Endothelial cell of umbilical vein (primary cell): ENCODE measurements around the gene ST3GAL5. TPM values are rescaled to one million over a fixed set of nuclear protein-coding genes. Genes with fewer than 3 reads are reported as not detected.

ENCODE experiments used
- BruUV-seq: library from RNA; stranded (reverse); fragments of 400-500 nt; replicated peaks from 2 replicates; lab custom pipeline; 2021; lab: Mats Ljungman, UMichigan
- CTCF ChIA-PET: fragments of 300-600, 350-600 bp; sonication (Branson Sonifier 250); formaldehyde crosslinking; loops from one replicate; lab custom pipeline; 2021; ENCODE audit warnings: antibody characterized with exemption, inconsistent platforms; lab: Charles Lee
- POLR2A ChIA-PET: fragments of 300-600, 350-600 bp; sonication (Branson Sonifier 250); formaldehyde crosslinking; loops from one replicate; lab custom pipeline; 2021; ENCODE audit warnings: antibody characterized with exemption, inconsistent platforms; lab: Charles Lee
- DNase-seq: peaks from one replicate; pipeline ENCODE4 v3.0.0-alpha.2; 2011; ENCODE audit warnings: low read depth, low spot score
- FAIRE-seq: peaks from 2 replicates; lab custom pipeline; 2011; peaks lifted over from hg19 to GRCh38; lab: Jason Lieb, UNC
- H2AFZ ChIP-seq: 2 replicates; pipeline ENCODE4 v1.6.0; 2012; ENCODE audit warnings: low read depth, low read length, control low read depth, inconsistent platforms
- H3K27ac ChIP-seq: 2 replicates; pipeline ENCODE4 v1.5.1; 2011; ENCODE audit warnings: low read depth, mild to moderate bottlenecking, control low read depth, low read length, moderate library complexity; ENCODE audit not compliant: insufficient read depth
- H3K27me3 ChIP-seq, 2 experiments: 2 replicates each; pipeline versions ENCODE4 v1.6.0 to v1.6.1; 2011; ENCODE audit warnings: low read length in 2 of 2, mixed read lengths in 1 of 2; ENCODE audit not compliant: control insufficient read depth in 2 of 2, insufficient read depth in 2 of 2
- H3K36me3 ChIP-seq, 2 experiments: 2 replicates in 1 of 2; 3 replicates in 1 of 2; pipeline ENCODE4 v1.5.1; 2011; ENCODE audit warnings: low read length in 2 of 2, mild to moderate bottlenecking in 1 of 2, moderate library complexity in 1 of 2; ENCODE audit not compliant: control insufficient read depth in 2 of 2, insufficient read depth in 2 of 2; ENCODE audit errors: extremely low read depth in 1 of 2
- H3K4me1 ChIP-seq: 3 replicates; pipeline ENCODE4 v1.5.1; 2011; ENCODE audit warnings: mild to moderate bottlenecking, low read length; ENCODE audit not compliant: control insufficient read depth, insufficient read depth; ENCODE audit errors: extremely low read depth
- H3K4me2 ChIP-seq: 2 replicates; pipeline ENCODE4 v1.6.1; 2011; ENCODE audit warnings: low read length, control low read depth, mixed read lengths; ENCODE audit not compliant: insufficient read depth
- H3K4me3 ChIP-seq, 3 experiments: fragments of 200-600 bp in 1 of 3; sonication (generic), shearing (Covaris generic) in 1 of 3; replicated peaks in 1 of 3; 2 replicates each; pipeline ENCODE4 v1.5.1; 2011 to 2016; ENCODE audit warnings: control low read depth in 3 of 3, low read length in 3 of 3, mild to moderate bottlenecking in 2 of 3, inconsistent platforms in 1 of 3, low read depth in 1 of 3, moderate library complexity in 1 of 3; ENCODE audit not compliant: insufficient read depth in 1 of 3
- H3K79me2 ChIP-seq: 2 replicates; pipeline ENCODE4 v1.6.0; 2012; ENCODE audit warnings: low read length, inconsistent platforms; ENCODE audit not compliant: control insufficient read depth, insufficient read depth
- H3K9ac ChIP-seq: replicated peaks from 2 replicates; pipeline ENCODE3; 2011; ENCODE audit warnings: low read length, control low read depth; ENCODE audit not compliant: insufficient read depth; ENCODE audit errors: extremely low read depth
- H3K9me1 ChIP-seq: replicated peaks from 3 replicates; pipeline ENCODE4 v1.6.0; 2011; ENCODE audit warnings: mild to moderate bottlenecking, low read length; ENCODE audit not compliant: control insufficient read depth, insufficient read depth; ENCODE audit errors: extremely low read depth
- H3K9me3 ChIP-seq: replicated peaks from 2 replicates; pipeline ENCODE4 v1.5.1; 2012; ENCODE audit warnings: low read length, inconsistent platforms; ENCODE audit not compliant: control insufficient read depth, insufficient read depth
- H4K20me1 ChIP-seq: replicated peaks from 2 replicates; pipeline ENCODE3; 2011; ENCODE audit warnings: mild to moderate bottlenecking, low read length; ENCODE audit not compliant: control insufficient read depth, insufficient read depth; ENCODE audit errors: extremely low read depth
- EZH2 ChIP-seq: IDR thresholded peaks from 2 replicates; pipeline ENCODE4 v1.6.1; 2012; ENCODE audit warnings: borderline replicate concordance, low read depth, mild to moderate bottlenecking, moderate library complexity, low read length, inconsistent platforms; ENCODE audit not compliant: severe bottlenecking
- FOS ChIP-seq: IDR thresholded peaks from 2 replicates; pipeline ENCODE4 v1.6.1; 2011; ENCODE audit warnings: mild to moderate bottlenecking, low read length, moderate library complexity, borderline replicate concordance; ENCODE audit not compliant: insufficient read depth
- GATA2 ChIP-seq: IDR thresholded peaks from 2 replicates; pipeline ENCODE4 v1.7.0; 2011; ENCODE audit warnings: low read depth, mild to moderate bottlenecking, moderate library complexity, mixed read lengths, low read length; ENCODE audit not compliant: insufficient read length, insufficient read depth
- JUN ChIP-seq: IDR thresholded peaks from 2 replicates; pipeline ENCODE4 v1.6.1; 2011; ENCODE audit warnings: borderline replicate concordance, low read depth; ENCODE audit not compliant: insufficient read length, insufficient read depth
- MYC ChIP-seq: IDR thresholded peaks from one replicate; pipeline ENCODE4 v1.6.1; 2011; ENCODE audit warnings: mild to moderate bottlenecking, low read depth, low read length
- POLR2A ChIP-seq: IDR thresholded peaks from 2 replicates; pipeline ENCODE4 v1.6.1; 2012; ENCODE audit warnings: low read depth, mild to moderate bottlenecking, control low read depth, low read length
- POLR2AphosphoS5 ChIP-seq: IDR thresholded peaks from 2 replicates; pipeline ENCODE4 v1.6.1; 2012; ENCODE audit warnings: low read depth, mild to moderate bottlenecking, control low read depth, low read length, moderate library complexity; ENCODE audit not compliant: insufficient read depth
- dilution Hi-C: fragments of 300-500 bp; cut with MboI; formaldehyde crosslinking; loops from one replicate; pipeline ENCODE4 v1.15.0; 2019; ENCODE audit warnings: low sequenced_read_pairs; ENCODE audit not compliant: extremely low pct_ligation_motif_present
- intact Hi-C: fragments of 100-400 bp; cut with micrococcal nuclease; formaldehyde crosslinking; loops from one replicate; pipeline ENCODE4 v1.10.0; 2022
- polyA plus RNA-seq, 4 experiments: library from polyadenylated mRNA; depleted of rRNA in 3 of 4; stranded (reverse) in 3 of 4; unstranded in 1 of 4; fragments of >200 nt; gene quantifications; 2 replicates each; pipeline versions ENCODE4 v1.2.1 to v1.2.3, GENCODE V29; 2011 to 2012; ENCODE audit warnings: missing spikeins in 1 of 4
- total RNA-seq: library from RNA; stranded (reverse); gene quantifications from 2 replicates; pipeline ENCODE4 v1.2.3, GENCODE V29; 2021
- TF ChIP-seq, protein P1 (sequence below), 2 donors: IDR thresholded peaks; 1 replicate in 1 of 2; 2 replicates in 1 of 2; pipeline ENCODE4 v1.5.1; 2011; ENCODE audit warnings: low read length in 2 of 2, mild to moderate bottlenecking in 2 of 2, moderate library complexity in 2 of 2, control low read depth in 1 of 2, inconsistent platforms in 1 of 2, low read depth in 1 of 2; ENCODE audit not compliant: insufficient read depth in 1 of 2; ENCODE audit errors: extremely low read depth in 1 of 2
- TF ChIP-seq, protein P2 (sequence below): IDR thresholded peaks from 2 replicates; pipeline ENCODE4 v1.6.1; 2011; ENCODE audit not compliant: insufficient read depth, insufficient read length

ST3GAL5 gene
- total and polyA plus RNA-seq, 2 donors (not counting 3 experiments of a cell fraction or from before 2014, with no cell fraction given), result 9.5 to 16.0 TPM

DNA sequence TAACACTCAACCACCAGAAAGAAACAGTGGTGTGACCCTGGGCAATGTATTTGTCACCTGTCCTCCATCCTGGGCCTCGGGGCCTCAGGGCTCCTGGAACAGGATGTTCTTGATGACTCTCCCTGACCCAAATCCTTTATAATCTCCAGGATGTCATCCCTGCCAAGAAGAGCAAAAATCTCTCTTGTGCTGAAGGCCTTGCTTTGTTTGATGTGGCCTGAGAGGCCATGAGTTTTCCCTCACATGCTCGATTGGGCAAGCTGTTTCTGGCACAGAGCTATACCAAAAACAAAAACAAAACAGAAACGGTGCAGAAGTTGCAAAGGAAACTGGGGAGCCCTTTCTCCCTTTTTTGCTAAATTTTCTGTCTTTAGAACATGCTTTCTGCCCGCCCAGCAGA lies 35.7 kb upstream of the ST3GAL5 start:
- no peaks in the 10 kb centered on the region for H3K4me1 ChIP-seq
- no peaks in the 10 kb centered on the region for H3K79me2 ChIP-seq
- peaks cover 0 to 2% of the 10 kb centered on the region in 2 experiments for H3K27me3 ChIP-seq
- no peak overlapping the region for H2AFZ ChIP-seq
- POLR2A ChIA-PET, result no interaction called here
- no peak overlapping the region for H3K27ac ChIP-seq
- H3K9ac ChIP-seq, result no peak overlapping the region
- no peaks in the 10 kb centered on the region for H4K20me1 ChIP-seq
- intact Hi-C loops, result no loop called here
- dilution Hi-C loops, result no loop called here
- no peaks in the 10 kb centered on the region for H3K9me3 ChIP-seq
- no peak for FAIRE-seq
- BruUV-seq, result no TSS peak
- H3K9me1 ChIP-seq, result no peaks in the 10 kb centered on the region
- no peaks in the 10 kb centered on the region for H3K36me3 ChIP-seq
- CTCF ChIA-PET, result interaction anchor here (1.3 kb wide), 2 partner anchors 35 to 90 kb away, joined by 3 read pairs; no protein-coding TSS in a partner anchor
- no peak overlapping the region for H3K4me3 ChIP-seq
- DNase-seq, result peak; percentile 23
- peak; percentile 8 for TF ChIP-seq FOS
- TF ChIP-seq, protein P1, sequence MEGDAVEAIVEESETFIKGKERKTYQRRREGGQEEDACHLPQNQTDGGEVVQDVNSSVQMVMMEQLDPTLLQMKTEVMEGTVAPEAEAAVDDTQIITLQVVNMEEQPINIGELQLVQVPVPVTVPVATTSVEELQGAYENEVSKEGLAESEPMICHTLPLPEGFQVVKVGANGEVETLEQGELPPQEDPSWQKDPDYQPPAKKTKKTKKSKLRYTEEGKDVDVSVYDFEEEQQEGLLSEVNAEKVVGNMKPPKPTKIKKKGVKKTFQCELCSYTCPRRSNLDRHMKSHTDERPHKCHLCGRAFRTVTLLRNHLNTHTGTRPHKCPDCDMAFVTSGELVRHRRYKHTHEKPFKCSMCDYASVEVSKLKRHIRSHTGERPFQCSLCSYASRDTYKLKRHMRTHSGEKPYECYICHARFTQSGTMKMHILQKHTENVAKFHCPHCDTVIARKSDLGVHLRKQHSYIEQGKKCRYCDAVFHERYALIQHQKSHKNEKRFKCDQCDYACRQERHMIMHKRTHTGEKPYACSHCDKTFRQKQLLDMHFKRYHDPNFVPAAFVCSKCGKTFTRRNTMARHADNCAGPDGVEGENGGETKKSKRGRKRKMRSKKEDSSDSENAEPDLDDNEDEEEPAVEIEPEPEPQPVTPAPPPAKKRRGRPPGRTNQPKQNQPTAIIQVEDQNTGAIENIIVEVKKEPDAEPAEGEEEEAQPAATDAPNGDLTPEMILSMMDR (IDR thresholded peaks at IDR 0.05; ENCODE audit: extremely low read depth in 1 of 2, insufficient read depth in 1 of 2, low read depth in 1 of 2, low read length in 2 of 2), result no peak
- no peak overlapping the region for H3K4me2 ChIP-seq

DNA sequence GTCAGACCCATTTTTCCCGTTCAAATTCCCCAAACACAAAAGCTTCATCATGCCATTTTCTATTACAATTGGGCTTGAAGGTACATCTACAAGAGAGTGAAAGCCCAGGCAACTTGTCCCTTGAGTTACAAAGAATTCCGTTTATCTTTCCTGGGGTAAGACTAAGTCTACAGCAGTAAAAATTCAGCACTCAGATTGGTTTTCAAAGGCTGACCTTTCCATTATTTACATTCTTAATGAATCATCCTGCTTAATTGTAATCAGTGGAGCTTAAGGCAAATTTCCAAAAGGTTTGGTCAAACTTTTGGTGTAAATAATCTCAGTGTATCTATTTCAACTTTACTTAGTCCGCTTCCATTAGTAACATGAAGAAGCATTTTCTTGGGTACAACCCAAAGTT lies 33.4 kb upstream of the ST3GAL5 start:
- dilution Hi-C loops (no loop called here), intact Hi-C loops (no loop called here)

More for the DNA sequence above, 33.4 kb upstream of the ST3GAL5 start:
- ChIA-PET CTCF (interaction anchor here (1.0 to 1.7 kb wide), 3 partner anchors 21 to 108 kb away, joined by 4 to 5 read pairs (median 5); no protein-coding TSS in a partner anchor), POLR2A (no interaction called here)
- H3K27ac ChIP-seq, result no peak overlapping the region
- no peaks in the 10 kb centered on the region for H3K9me1 ChIP-seq
- no peaks in the 10 kb centered on the region for H3K9me3 ChIP-seq
- FAIRE-seq (no peak), DNase-seq (no peak)
- no TSS peak for BruUV-seq
- no peaks in the 10 kb centered on the region for H3K36me3 ChIP-seq
- no peaks in the 10 kb centered on the region for H4K20me1 ChIP-seq
- no peaks in the 10 kb centered on the region for H3K79me2 ChIP-seq
- TF ChIP-seq JUN (no peak), FOS (no peak), POLR2A (no peak), MYC (no peak), GATA2 (no peak), POLR2AphosphoS5 (no peak), EZH2 (no peak)
- TF ChIP-seq, protein P2, sequence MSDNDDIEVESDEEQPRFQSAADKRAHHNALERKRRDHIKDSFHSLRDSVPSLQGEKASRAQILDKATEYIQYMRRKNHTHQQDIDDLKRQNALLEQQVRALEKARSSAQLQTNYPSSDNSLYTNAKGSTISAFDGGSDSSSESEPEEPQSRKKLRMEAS, result no peak
- TF ChIP-seq, protein P1 (IDR thresholded peaks at IDR 0.05; ENCODE audit: extremely low read depth in 1 of 2, insufficient read depth in 1 of 2, low read depth in 1 of 2, low read length in 2 of 2), result no peak
- H3K4me3 ChIP-seq, result no peak overlapping the region
- H3K4me1 ChIP-seq, result no peaks in the 10 kb centered on the region
- no peak overlapping the region for H3K4me2 ChIP-seq
- H3K9ac ChIP-seq, result no peak overlapping the region
- H3K27me3 ChIP-seq, result peaks cover 0 to 2% of the 10 kb centered on the region in 2 experiments
- no peak overlapping the region for H2AFZ ChIP-seq
